ENCODE measurements around the gene C1QTNF9.
"Not testable (repeated sequence)": the region's sequence is repeated elsewhere in the genome, so short reads cannot be mapped to it uniquely, and the experiment has no call there.

The C1QTNF9 gene

DNA sequence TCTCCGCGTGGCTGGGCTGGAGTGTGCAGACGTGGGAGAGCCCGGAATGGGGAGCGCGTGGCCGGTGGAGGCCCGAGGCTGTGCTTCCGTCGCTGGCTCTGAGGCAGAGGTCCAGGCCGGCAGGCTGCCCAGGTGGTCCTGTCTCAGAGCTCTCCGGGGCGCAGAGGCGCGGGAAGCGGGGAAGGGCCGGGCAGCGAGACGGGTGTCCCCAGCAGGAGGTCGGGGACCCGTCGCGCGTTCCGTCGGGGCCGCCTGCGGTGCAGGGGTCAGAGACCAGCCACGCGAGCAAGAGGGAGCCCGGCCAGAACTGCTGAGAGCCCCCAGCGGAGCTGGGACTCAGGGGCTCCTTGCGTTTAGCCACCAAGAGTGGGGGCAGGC lies 1.3 kb upstream of the C1QTNF9 start:
- H3K27me3 ChIP-seq (ENCODE audit: insufficient read depth, insufficient read length), result no peaks in the 10 kb centered on the region
- no peak for TF ChIP-seq SUZ12 (IDR thresholded peaks at IDR 0.05; ENCODE audit: extremely low read depth, insufficient read depth, insufficient read length)
- TF ChIP-seq ZNF274 (IDR thresholded peaks at IDR 0.05; ENCODE audit: low read depth, low read length), result no peak
- no peak for TF ChIP-seq YY1 (IDR thresholded peaks at IDR 0.05; ENCODE audit: insufficient read depth, insufficient read length)

DNA sequence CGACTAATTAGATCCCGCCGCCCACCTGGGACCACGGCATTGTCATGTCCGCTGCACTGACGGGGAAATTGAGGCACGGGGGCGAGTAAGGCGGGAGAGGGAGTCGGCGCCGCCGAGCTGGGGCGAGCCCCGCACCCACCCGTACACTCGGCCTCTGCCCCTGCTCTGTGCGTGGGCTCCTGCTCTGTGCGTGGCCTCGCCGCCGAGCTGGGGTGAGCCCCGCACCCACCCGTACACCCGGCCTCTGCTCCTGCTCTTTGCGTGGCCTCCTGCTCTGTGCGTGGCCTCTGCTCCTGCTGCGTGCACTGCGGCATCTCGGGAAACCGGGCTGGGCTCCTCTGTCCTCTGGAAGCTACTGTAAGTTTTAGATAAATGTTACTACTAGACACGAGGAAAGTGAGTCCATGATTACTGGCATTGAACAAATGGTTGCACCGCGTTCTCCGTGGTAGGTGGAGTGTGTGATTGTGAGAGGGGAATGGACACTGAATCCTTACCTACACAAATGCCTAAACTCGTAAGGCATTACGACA lies 826 bp upstream of the C1QTNF9 start:
- no peak overlapping the region for H3K9ac ChIP-seq (ENCODE audit: insufficient read length, low read depth)
- DNase-seq (ENCODE audit: low read depth, low spot score), result no peak
- H3K9me3 ChIP-seq (ENCODE audit: insufficient read depth, low read length), result no peaks in the 10 kb centered on the region
- peaks cover 15% of the 10 kb centered on the region for H3K36me3 ChIP-seq (ENCODE audit: insufficient read depth, insufficient read length, low read length)
- H3K4me1 ChIP-seq (ENCODE audit: insufficient read depth, insufficient read length), result no peaks in the 10 kb centered on the region
- no peak for TF ChIP-seq YY1 (IDR thresholded peaks at IDR 0.05; ENCODE audit: insufficient read depth, insufficient read length)
- no peak for TF ChIP-seq SUZ12 (IDR thresholded peaks at IDR 0.05; ENCODE audit: extremely low read depth, insufficient read depth, insufficient read length)
- TF ChIP-seq ZNF274 (IDR thresholded peaks at IDR 0.05; ENCODE audit: low read depth, low read length), result no peak
- H3K4me3 ChIP-seq (ENCODE audit: insufficient read length, low read depth), result no peak overlapping the region
- H3K27me3 ChIP-seq (ENCODE audit: insufficient read depth, insufficient read length), result no peaks in the 10 kb centered on the region

More for the DNA sequence above, 1.3 kb upstream of the C1QTNF9 start:
- Histone ChIP-seq H3K36me3 (ENCODE audit: insufficient read depth, insufficient read length, low read length) (peaks cover 20% of the 10 kb centered on the region), H3K4me1 (ENCODE audit: insufficient read depth, insufficient read length) (no peaks in the 10 kb centered on the region), H3K4me3 (ENCODE audit: insufficient read length, low read depth) (no peak overlapping the region), H3K9me3 (ENCODE audit: insufficient read depth, low read length) (no peaks in the 10 kb centered on the region), H3K9ac (ENCODE audit: insufficient read length, low read depth) (no peak overlapping the region)
- DNase-seq (ENCODE audit: low read depth, low spot score), result no peak

DNA sequence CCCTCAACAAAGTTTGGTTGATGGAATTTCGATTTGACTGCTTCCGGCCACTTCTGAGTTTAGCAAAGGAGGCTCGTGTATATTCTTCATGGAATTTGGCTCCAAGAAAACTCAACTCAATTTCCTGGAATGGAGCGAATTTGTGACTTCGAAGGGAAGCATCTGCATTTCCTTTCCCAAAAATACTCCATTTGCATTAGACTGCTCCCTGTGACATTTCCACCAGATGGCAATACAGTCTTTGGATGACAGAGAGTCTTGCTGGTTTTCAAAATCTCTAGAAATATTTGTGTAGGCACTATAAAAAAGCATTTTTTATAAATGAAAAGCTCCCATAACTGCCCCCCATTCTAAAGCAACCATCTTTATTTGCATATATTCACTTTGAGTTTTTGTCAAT lies 4.1 kb downstream of the C1QTNF9 start:
- Histone ChIP-seq H3K4me1 (ENCODE audit: insufficient read depth, insufficient read length) (no peaks in the 10 kb centered on the region), H3K9me3 (ENCODE audit: insufficient read depth, low read length) (no peaks in the 10 kb centered on the region), H3K4me3 (ENCODE audit: insufficient read length, low read depth) (no peak overlapping the region), H3K27me3 (ENCODE audit: insufficient read depth, insufficient read length) (no peaks in the 10 kb centered on the region), H3K36me3 (ENCODE audit: insufficient read depth, insufficient read length, low read length) (no peaks in the 10 kb centered on the region), H3K9ac (ENCODE audit: insufficient read length, low read depth) (no peak overlapping the region)
- DNase-seq (ENCODE audit: low read depth, low spot score), result no peak
- TF ChIP-seq SUZ12 (IDR thresholded peaks at IDR 0.05; ENCODE audit: extremely low read depth, insufficient read depth, insufficient read length) (no peak), YY1 (IDR thresholded peaks at IDR 0.05; ENCODE audit: insufficient read depth, insufficient read length) (no peak), ZNF274 (IDR thresholded peaks at IDR 0.05; ENCODE audit: low read depth, low read length) (no peak)

DNA sequence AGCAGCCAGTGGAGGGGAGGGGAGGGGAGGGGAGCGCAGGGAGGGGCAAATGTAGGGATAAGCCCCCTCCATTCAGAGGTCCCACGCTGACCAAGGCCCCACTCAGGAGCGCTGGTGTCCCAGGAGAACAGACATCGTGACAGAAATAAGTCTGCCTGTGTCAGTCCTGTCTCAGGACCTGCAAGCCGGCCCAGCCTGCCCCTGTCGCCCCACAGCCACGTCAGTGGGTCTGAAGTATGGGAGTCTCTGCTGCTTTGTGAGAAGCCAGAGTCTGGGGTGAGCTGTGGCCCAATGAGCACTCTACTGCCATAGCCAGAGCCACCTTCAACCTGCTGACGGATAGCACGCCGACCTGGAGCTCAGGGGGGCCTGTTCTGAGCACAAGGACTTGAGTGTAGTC lies 8.5 kb downstream of the C1QTNF9 start:
- not testable (repeated sequence) for DNase-seq (ENCODE audit: low read depth, low spot score); H3K36me3 ChIP-seq (ENCODE audit: insufficient read depth, insufficient read length, low read length); H3K27me3 ChIP-seq (ENCODE audit: insufficient read depth, insufficient read length); H3K4me1 ChIP-seq (ENCODE audit: insufficient read depth, insufficient read length); H3K9me3 ChIP-seq (ENCODE audit: insufficient read depth, low read length); H3K4me3 ChIP-seq (ENCODE audit: insufficient read length, low read depth); H3K9ac ChIP-seq (ENCODE audit: insufficient read length, low read depth)

DNA sequence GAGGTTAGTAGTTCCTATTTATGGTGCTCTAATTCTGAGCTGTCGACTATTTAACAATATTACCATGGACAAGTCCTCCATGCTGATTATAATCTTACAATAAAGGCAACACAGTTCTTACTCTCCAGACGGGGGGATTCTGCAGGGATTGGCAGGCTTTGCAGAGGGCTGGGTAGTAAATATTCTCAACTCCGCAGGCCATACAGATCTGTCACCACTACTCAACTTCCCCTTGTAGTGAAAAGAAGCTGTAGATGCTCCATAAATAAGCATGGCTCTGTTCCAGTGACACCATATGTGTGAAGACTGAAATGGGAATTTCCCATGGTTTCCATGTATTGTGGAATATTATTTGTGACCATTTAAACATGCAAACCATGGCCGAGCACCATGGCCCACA lies 9.5 kb downstream of the C1QTNF9 start:
- H3K4me1 ChIP-seq (ENCODE audit: insufficient read depth, insufficient read length); H3K36me3 ChIP-seq (ENCODE audit: insufficient read depth, insufficient read length, low read length); H3K4me3 ChIP-seq (ENCODE audit: insufficient read length, low read depth); DNase-seq (ENCODE audit: low read depth, low spot score); H3K27me3 ChIP-seq (ENCODE audit: insufficient read depth, insufficient read length); H3K9ac ChIP-seq (ENCODE audit: insufficient read length, low read depth); H3K9me3 ChIP-seq (ENCODE audit: insufficient read depth, low read length): not testable (repeated sequence)

DNA sequence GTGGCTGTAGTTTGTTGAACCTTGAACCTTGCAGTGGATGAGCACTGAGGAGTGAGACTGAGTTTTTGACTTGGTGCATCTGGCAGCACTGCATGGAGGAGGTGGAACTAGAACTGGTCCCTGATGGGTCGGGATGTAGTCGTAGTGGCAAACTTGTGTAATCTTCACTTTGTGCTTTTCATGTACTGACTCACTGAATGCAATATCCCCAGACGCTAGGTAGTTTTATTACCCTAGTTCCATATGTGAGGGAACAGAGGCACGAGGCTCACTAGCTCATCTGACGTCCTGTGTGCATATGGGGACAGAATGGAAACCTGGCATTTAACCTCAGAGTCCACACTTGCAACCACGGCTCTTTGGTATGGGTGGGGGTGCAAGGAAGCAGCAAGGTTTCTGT lies 10.3 kb downstream of the C1QTNF9 start:
- not testable (repeated sequence) for DNase-seq (ENCODE audit: low read depth, low spot score); H3K36me3 ChIP-seq (ENCODE audit: insufficient read depth, insufficient read length, low read length); H3K9ac ChIP-seq (ENCODE audit: insufficient read length, low read depth); H3K27me3 ChIP-seq (ENCODE audit: insufficient read depth, insufficient read length); H3K4me3 ChIP-seq (ENCODE audit: insufficient read length, low read depth); H3K4me1 ChIP-seq (ENCODE audit: insufficient read depth, insufficient read length); H3K9me3 ChIP-seq (ENCODE audit: insufficient read depth, low read length)

DNA sequence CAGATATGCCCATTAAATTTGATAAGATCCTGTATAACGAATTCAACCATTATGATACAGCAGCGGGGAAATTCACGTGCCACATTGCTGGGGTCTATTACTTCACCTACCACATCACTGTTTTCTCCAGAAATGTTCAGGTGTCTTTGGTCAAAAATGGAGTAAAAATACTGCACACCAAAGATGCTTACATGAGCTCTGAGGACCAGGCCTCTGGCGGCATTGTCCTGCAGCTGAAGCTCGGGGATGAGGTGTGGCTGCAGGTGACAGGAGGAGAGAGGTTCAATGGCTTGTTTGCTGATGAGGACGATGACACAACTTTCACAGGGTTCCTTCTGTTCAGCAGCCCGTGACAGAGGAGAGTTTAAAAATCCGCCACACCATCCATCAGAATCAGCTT lies 12.0 kb downstream of the C1QTNF9 start:
- H3K4me1 ChIP-seq (ENCODE audit: insufficient read depth, insufficient read length); H3K9ac ChIP-seq (ENCODE audit: insufficient read length, low read depth); H3K9me3 ChIP-seq (ENCODE audit: insufficient read depth, low read length); H3K36me3 ChIP-seq (ENCODE audit: insufficient read depth, insufficient read length, low read length); H3K4me3 ChIP-seq (ENCODE audit: insufficient read length, low read depth); DNase-seq (ENCODE audit: low read depth, low spot score); H3K27me3 ChIP-seq (ENCODE audit: insufficient read depth, insufficient read length): not testable (repeated sequence)

DNA sequence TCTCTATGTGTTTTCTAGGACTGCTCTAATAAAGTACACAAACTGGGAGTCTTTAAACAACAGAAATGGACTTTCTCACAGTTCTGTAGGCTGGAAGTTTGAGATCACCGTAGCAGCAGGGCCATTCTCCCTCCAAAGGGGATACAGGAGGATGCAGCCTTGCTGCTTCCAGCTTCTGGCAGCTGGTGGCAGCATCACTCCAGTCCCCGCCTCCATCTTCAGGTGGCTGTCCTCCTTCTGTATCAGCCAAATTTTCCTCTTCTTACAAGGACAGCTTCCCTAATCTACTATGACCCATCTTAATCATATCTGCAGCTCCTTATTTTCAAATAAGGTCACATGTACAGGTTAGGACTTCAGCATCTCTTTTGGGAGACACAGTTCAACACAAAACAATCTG lies 13.1 kb downstream of the C1QTNF9 start:
- not testable (repeated sequence) for H3K36me3 ChIP-seq (ENCODE audit: insufficient read depth, insufficient read length, low read length); H3K4me3 ChIP-seq (ENCODE audit: insufficient read length, low read depth); H3K4me1 ChIP-seq (ENCODE audit: insufficient read depth, insufficient read length); H3K27me3 ChIP-seq (ENCODE audit: insufficient read depth, insufficient read length); DNase-seq (ENCODE audit: low read depth, low spot score); H3K9me3 ChIP-seq (ENCODE audit: insufficient read depth, low read length); H3K9ac ChIP-seq (ENCODE audit: insufficient read length, low read depth)
